GM23338 (cell line): Measurements from ENCODE around the gene VWA2. TPM values are rescaled to one million over a fixed set of nuclear protein-coding genes. Genes with fewer than 3 reads are reported as not detected.

Experiments
- ATAC-seq: fragments of 200-7000 bp; cut with Tn5 transposase; 3 replicates; pipeline ENCODE4 v1.9.1; 2020
- DNase-seq: peaks from one replicate; pipeline ENCODE4 v3.0.0-alpha.2; 2015; ENCODE audit warnings: low spot score
- H2AFZ ChIP-seq: fragments of 200-600 bp; sonication (generic); 2 replicates; pipeline ENCODE4 v1.8.0; 2016; ENCODE audit warnings: antibody characterized with exemption, mild to moderate bottlenecking, moderate library complexity
- H3F3A ChIP-seq: fragments of 200-600 bp; sonication (generic); replicated peaks from 2 replicates; pipeline ENCODE4 v1.8.0; 2017; ENCODE audit warnings: antibody characterized with exemption, mixed run types, low read depth
- H3K27ac ChIP-seq: fragments of 200-600 bp; sonication (generic); 2 replicates; pipeline ENCODE4 v1.6.1; 2016; ENCODE audit warnings: low read depth
- H3K27me3 ChIP-seq: fragments of 200-600 bp; sonication (generic); 2 replicates; pipeline ENCODE4 v1.8.0; 2016; ENCODE audit warnings: mild to moderate bottlenecking, mixed run types, moderate library complexity; ENCODE audit not compliant: insufficient read depth
- H3K36me3 ChIP-seq: fragments of 200-600 bp; sonication (generic); 2 replicates; pipeline ENCODE4 v1.8.0; 2016; ENCODE audit warnings: mild to moderate bottlenecking; ENCODE audit not compliant: insufficient read depth
- H3K4me1 ChIP-seq: fragments of 200-600 bp; sonication (generic); 2 replicates; pipeline ENCODE4 v1.8.0; 2016; ENCODE audit warnings: mild to moderate bottlenecking, moderate library complexity; ENCODE audit not compliant: insufficient read depth
- H3K4me2 ChIP-seq: fragments of 200-600 bp; sonication (generic); 2 replicates; pipeline ENCODE4 v1.7.1; 2017; ENCODE audit warnings: mixed run types
- H3K4me3 ChIP-seq: fragments of 200-600 bp; sonication (generic); 2 replicates; pipeline ENCODE4 v1.6.1; 2016; ENCODE audit warnings: mixed run types
- H3K79me2 ChIP-seq: fragments of 200-600 bp; sonication (generic); replicated peaks from 2 replicates; pipeline ENCODE4 v1.8.0; 2017; ENCODE audit warnings: mild to moderate bottlenecking; ENCODE audit not compliant: insufficient read depth
- H3K9me2 ChIP-seq: fragments of 200-600 bp; sonication (generic); 2 replicates; pipeline ENCODE4 v1.8.0; 2017; ENCODE audit not compliant: insufficient read depth
- H4K20me1 ChIP-seq: fragments of 200-600 bp; sonication (generic); replicated peaks from 2 replicates; pipeline ENCODE4 v1.8.0; 2017; ENCODE audit warnings: mild to moderate bottlenecking; ENCODE audit not compliant: insufficient read depth
- H3K27ac Mint-ChIP-seq: 2 replicates; pipeline ENCODE4 v1.8.0; 2020; ENCODE audit warnings: inconsistent platforms, mild to moderate bottlenecking, moderate library complexity, mixed read lengths
- H3K27me3 Mint-ChIP-seq: 3 replicates; pipeline ENCODE4 v1.8.0; 2022; ENCODE audit warnings: low read depth, mild to moderate bottlenecking, moderate library complexity, mixed read lengths, inconsistent platforms; ENCODE audit not compliant: insufficient read depth, poor library complexity
- H3K36me3 Mint-ChIP-seq: 3 replicates; pipeline ENCODE4 v1.8.0; 2021; ENCODE audit warnings: low read depth, mild to moderate bottlenecking, inconsistent platforms, moderate library complexity, mixed read lengths
- H3K4me1 Mint-ChIP-seq: 3 replicates; pipeline ENCODE4 v1.8.0; 2020; ENCODE audit warnings: mild to moderate bottlenecking, inconsistent platforms, mixed read lengths
- H3K4me3 Mint-ChIP-seq: 3 replicates; pipeline ENCODE4 v1.8.0; 2021; ENCODE audit warnings: moderate library complexity, mild to moderate bottlenecking, inconsistent platforms, mixed read lengths
- H3K9me3 Mint-ChIP-seq: 3 replicates; pipeline ENCODE4 v1.8.0; 2020; ENCODE audit warnings: moderate library complexity, mild to moderate bottlenecking, inconsistent platforms, mixed read lengths
- CREB1 ChIP-seq: fragments of 250-450 bp; sonication (Bioruptor Pico); IDR thresholded peaks from 2 replicates; pipeline ENCODE4 v1.5.0; 2020; ENCODE audit warnings: low read depth, mild to moderate bottlenecking, moderate library complexity
- ETS1 ChIP-seq: IDR thresholded peaks from 2 replicates; pipeline ENCODE4 v1.6.1; 2016; ENCODE audit warnings: antibody characterized with exemption
- EZH2 ChIP-seq: fragments of 200-600 bp; sonication (generic); IDR thresholded peaks from one replicate; pipeline ENCODE4 v1.8.0; 2017; ENCODE audit warnings: antibody characterized with exemption, mild to moderate bottlenecking, low read depth; ENCODE audit not compliant: unreplicated experiment
- EZH2phosphoT487 ChIP-seq: fragments of 200-600 bp; sonication (generic); IDR thresholded peaks from one replicate; pipeline ENCODE4 v1.8.1; 2018; ENCODE audit warnings: antibody characterized with exemption; ENCODE audit not compliant: unreplicated experiment
- JUNB ChIP-seq: IDR thresholded peaks from one replicate; pipeline ENCODE4 v1.6.1; 2016; ENCODE audit warnings: antibody characterized with exemption; ENCODE audit not compliant: unreplicated experiment
- NANOG ChIP-seq: IDR thresholded peaks from 2 replicates; pipeline ENCODE4 v1.6.1; 2016; ENCODE audit warnings: antibody characterized with exemption, borderline replicate concordance
- POLR2AphosphoS5 ChIP-seq: IDR thresholded peaks from 2 replicates; pipeline ENCODE4 v1.6.1; 2016; ENCODE audit warnings: antibody characterized with exemption, low read depth
- REST ChIP-seq: IDR thresholded peaks from one replicate; pipeline ENCODE4 v1.6.1; 2018; ENCODE audit warnings: antibody characterized with exemption; ENCODE audit not compliant: unreplicated experiment
- STAT1 ChIP-seq: IDR thresholded peaks from one replicate; pipeline ENCODE4 v1.6.1; 2016; ENCODE audit warnings: antibody characterized with exemption; ENCODE audit not compliant: unreplicated experiment
- ZNF114 ChIP-seq: fragments of 250-450 bp; sonication (Bioruptor Pico); IDR thresholded peaks from 2 replicates; pipeline ENCODE4 v1.5.0; 2020; ENCODE audit warnings: mild to moderate bottlenecking, moderate library complexity
- ZNF331 ChIP-seq: fragments of 250-450 bp; sonication (Bioruptor Pico); IDR thresholded peaks from 2 replicates; pipeline ENCODE4 v1.5.0; 2020; ENCODE audit warnings: low read depth, mild to moderate bottlenecking, moderate library complexity
- polyA plus RNA-seq: library from polyadenylated mRNA; unstranded; fragments of >200 nt; fragmentation: Nextera tagmentation; extraction: Ambion mirVana; gene quantifications from 2 replicates; pipeline ENCODE4 v1.2.1, GENCODE V29; 2016
- total RNA-seq: library from RNA; depleted of rRNA; stranded (reverse); fragments of >200 nt; shearing (Covaris generic); gene quantifications from 2 replicates; pipeline ENCODE4 v1.2.3, GENCODE V29; 2014
- TF ChIP-seq, protein P1 (sequence below): fragments of 250-450 bp; sonication (Bioruptor Pico); IDR thresholded peaks from 2 replicates; pipeline ENCODE4 v1.5.0; 2020; ENCODE audit warnings: mild to moderate bottlenecking, moderate library complexity
- TF ChIP-seq, protein P2 (sequence below), 2 experiments: fragments of 200-600 bp in 1 of 2; sonication (generic) in 1 of 2; conservative IDR thresholded peaks; 2 replicates each; pipeline versions ENCODE4 v1.5.1 to v1.6.1; 2016 to 2017; ENCODE audit warnings: antibody characterized with exemption in 2 of 2, low read depth in 2 of 2, mild to moderate bottlenecking in 2 of 2, moderate library complexity in 1 of 2

Gene VWA2
- total and polyA plus RNA-seq, 2 experiments from 2014 or later, result 0.48 to 3.7 TPM

GRCh38 chr10:114256822-114257221 is 17.8 kb downstream of the VWA2 start:
- Histone ChIP-seq H3K27me3 (no peaks in the 10 kb centered on the region), H3F3A (no peaks in the 10 kb centered on the region), H3K4me1 (peaks cover 6% of the 10 kb centered on the region; the same call in 1 of the 2 replicates), H2AFZ (no peak overlapping the region), H3K27ac (no peak overlapping the region), H3K4me3 (no peak overlapping the region), H3K4me2 (no peak overlapping the region), H4K20me1 (no peaks in the 10 kb centered on the region), H3K79me2 (no peaks in the 10 kb centered on the region), H3K9me2 (no peaks in the 10 kb centered on the region), H3K36me3 (no peaks in the 10 kb centered on the region)
- no peak for DNase-seq
- peaks cover 20% of the 10 kb centered on the region for H3K27me3 Mint-ChIP-seq
- H3K4me3 Mint-ChIP-seq, result no peak overlapping the region
- ATAC-seq, result no peak
- no peak for TF ChIP-seq POLR2AphosphoS5
- no peak for TF ChIP-seq ZNF114 (CRISPR knock-in tag)
- TF ChIP-seq REST, result no peak
- TF ChIP-seq, protein P1, sequence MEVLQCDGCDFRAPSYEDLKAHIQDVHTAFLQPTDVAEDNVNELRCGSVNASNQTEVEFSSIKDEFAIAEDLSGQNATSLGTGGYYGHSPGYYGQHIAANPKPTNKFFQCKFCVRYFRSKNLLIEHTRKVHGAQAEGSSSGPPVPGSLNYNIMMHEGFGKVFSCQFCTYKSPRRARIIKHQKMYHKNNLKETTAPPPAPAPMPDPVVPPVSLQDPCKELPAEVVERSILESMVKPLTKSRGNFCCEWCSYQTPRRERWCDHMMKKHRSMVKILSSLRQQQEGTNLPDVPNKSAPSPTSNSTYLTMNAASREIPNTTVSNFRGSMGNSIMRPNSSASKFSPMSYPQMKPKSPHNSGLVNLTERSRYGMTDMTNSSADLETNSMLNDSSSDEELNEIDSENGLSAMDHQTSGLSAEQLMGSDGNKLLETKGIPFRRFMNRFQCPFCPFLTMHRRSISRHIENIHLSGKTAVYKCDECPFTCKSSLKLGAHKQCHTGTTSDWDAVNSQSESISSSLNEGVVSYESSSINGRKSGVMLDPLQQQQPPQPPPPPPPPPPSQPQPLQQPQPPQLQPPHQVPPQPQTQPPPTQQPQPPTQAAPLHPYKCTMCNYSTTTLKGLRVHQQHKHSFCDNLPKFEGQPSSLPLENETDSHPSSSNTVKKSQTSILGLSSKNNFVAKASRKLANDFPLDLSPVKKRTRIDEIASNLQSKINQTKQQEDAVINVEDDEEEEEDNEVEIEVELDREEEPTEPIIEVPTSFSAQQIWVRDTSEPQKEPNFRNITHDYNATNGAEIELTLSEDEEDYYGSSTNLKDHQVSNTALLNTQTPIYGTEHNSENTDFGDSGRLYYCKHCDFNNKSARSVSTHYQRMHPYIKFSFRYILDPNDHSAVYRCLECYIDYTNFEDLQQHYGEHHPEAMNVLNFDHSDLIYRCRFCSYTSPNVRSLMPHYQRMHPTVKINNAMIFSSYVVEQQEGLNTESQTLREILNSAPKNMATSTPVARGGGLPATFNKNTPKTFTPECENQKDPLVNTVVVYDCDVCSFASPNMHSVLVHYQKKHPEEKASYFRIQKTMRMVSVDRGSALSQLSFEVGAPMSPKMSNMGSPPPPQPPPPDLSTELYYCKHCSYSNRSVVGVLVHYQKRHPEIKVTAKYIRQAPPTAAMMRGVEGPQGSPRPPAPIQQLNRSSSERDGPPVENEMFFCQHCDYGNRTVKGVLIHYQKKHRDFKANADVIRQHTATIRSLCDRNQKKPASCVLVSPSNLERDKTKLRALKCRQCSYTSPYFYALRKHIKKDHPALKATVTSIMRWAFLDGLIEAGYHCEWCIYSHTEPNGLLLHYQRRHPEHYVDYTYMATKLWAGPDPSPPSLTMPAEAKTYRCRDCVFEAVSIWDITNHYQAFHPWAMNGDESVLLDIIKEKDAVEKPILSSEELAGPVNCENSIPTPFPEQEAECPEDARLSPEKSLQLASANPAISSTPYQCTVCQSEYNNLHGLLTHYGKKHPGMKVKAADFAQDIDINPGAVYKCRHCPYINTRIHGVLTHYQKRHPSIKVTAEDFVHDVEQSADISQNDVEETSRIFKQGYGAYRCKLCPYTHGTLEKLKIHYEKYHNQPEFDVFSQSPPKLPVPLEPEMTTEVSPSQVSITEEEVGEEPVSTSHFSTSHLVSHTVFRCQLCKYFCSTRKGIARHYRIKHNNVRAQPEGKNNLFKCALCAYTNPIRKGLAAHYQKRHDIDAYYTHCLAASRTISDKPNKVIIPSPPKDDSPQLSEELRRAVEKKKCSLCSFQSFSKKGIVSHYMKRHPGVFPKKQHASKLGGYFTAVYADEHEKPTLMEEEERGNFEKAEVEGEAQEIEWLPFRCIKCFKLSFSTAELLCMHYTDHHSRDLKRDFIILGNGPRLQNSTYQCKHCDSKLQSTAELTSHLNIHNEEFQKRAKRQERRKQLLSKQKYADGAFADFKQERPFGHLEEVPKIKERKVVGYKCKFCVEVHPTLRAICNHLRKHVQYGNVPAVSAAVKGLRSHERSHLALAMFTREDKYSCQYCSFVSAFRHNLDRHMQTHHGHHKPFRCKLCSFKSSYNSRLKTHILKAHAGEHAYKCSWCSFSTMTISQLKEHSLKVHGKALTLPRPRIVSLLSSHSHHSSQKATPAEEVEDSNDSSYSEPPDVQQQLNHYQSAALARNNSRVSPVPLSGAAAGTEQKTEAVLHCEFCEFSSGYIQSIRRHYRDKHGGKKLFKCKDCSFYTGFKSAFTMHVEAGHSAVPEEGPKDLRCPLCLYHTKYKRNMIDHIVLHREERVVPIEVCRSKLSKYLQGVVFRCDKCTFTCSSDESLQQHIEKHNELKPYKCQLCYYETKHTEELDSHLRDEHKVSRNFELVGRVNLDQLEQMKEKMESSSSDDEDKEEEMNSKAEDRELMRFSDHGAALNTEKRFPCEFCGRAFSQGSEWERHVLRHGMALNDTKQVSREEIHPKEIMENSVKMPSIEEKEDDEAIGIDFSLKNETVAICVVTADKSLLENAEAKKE (CRISPR knock-in tag), result no peak
- no peak for TF ChIP-seq STAT1
- TF ChIP-seq EZH2phosphoT487, result no peak
- TF ChIP-seq ETS1, result no peak
- TF ChIP-seq JUNB, result no peak
- TF ChIP-seq CREB1 (CRISPR knock-in tag), result no peak
- no peak for TF ChIP-seq ZNF331 (CRISPR knock-in tag)
- no peak for TF ChIP-seq NANOG
- TF ChIP-seq, protein P2, sequence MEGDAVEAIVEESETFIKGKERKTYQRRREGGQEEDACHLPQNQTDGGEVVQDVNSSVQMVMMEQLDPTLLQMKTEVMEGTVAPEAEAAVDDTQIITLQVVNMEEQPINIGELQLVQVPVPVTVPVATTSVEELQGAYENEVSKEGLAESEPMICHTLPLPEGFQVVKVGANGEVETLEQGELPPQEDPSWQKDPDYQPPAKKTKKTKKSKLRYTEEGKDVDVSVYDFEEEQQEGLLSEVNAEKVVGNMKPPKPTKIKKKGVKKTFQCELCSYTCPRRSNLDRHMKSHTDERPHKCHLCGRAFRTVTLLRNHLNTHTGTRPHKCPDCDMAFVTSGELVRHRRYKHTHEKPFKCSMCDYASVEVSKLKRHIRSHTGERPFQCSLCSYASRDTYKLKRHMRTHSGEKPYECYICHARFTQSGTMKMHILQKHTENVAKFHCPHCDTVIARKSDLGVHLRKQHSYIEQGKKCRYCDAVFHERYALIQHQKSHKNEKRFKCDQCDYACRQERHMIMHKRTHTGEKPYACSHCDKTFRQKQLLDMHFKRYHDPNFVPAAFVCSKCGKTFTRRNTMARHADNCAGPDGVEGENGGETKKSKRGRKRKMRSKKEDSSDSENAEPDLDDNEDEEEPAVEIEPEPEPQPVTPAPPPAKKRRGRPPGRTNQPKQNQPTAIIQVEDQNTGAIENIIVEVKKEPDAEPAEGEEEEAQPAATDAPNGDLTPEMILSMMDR (conservative IDR thresholded peaks at IDR 0.05; ENCODE audit: low read depth in 2 of 2), result no peak
- no peak for TF ChIP-seq EZH2
- no peak overlapping the region for H3K27ac Mint-ChIP-seq
- H3K36me3 Mint-ChIP-seq, result peaks cover 22% of the 10 kb centered on the region
- no peaks in the 10 kb centered on the region; the same call in 1 of the 3 replicates for H3K4me1 Mint-ChIP-seq
- H3K9me3 Mint-ChIP-seq, result peaks cover 21% of the 10 kb centered on the region
